SK-N-SH (cell line): ENCODE results near the gene RRM2. TPM values are rescaled to one million over a fixed set of nuclear protein-coding genes. Genes with fewer than 3 reads are reported as not detected.

ENCODE experiments used
- CTCF ChIA-PET: fragments of 300-600, 350-600 bp; formaldehyde crosslinking; extraction: SDS; loops from one replicate; lab custom pipeline; 2021; lab: Yijun Ruan, JAX
- POLR2A ChIA-PET: fragments of 350-600 bp; sonication (Branson Sonifier 250); formaldehyde crosslinking; extraction: SDS; loops from one replicate; lab custom pipeline; 2020; ENCODE audit warnings: antibody characterized with exemption, inconsistent platforms; lab: Yijun Ruan, JAX
- DNase-seq: peaks from one replicate; pipeline ENCODE4 v3.0.0; 2012
- H2AFZ ChIP-seq: fragments of 200-600 bp; sonication (generic); 2 replicates; pipeline ENCODE4 v1.8.1; 2016; ENCODE audit warnings: antibody characterized with exemption, mild to moderate bottlenecking, low read depth
- H3F3A ChIP-seq: fragments of 200-600 bp; sonication (generic); replicated peaks from 2 replicates; pipeline ENCODE3; 2016; ENCODE audit warnings: antibody characterized with exemption, mild to moderate bottlenecking; ENCODE audit not compliant: insufficient read depth
- H3K27ac ChIP-seq, 2 experiments: fragments of 200-500 bp in 1 of 2; fragments of 200-600 bp in 1 of 2; sonication (Bioruptor generic) in 1 of 2; sonication (generic), shearing (Covaris generic) in 1 of 2; 2 replicates each; pipeline versions ENCODE4 v1.5.1 to v1.6.1; 2014 to 2016; ENCODE audit warnings: low read depth in 2 of 2, inconsistent platforms in 1 of 2, low read length in 1 of 2, mild to moderate bottlenecking in 1 of 2, mixed read lengths in 1 of 2
- H3K27me3 ChIP-seq: fragments of 200-600 bp; sonication (generic), shearing (Covaris generic); 2 replicates; pipeline ENCODE4 v1.6.1; 2016; ENCODE audit warnings: mixed run types; ENCODE audit not compliant: insufficient read depth
- H3K36me3 ChIP-seq, 2 experiments: fragments of 200-500 bp in 1 of 2; fragments of 200-600 bp in 1 of 2; sonication (Bioruptor generic) in 1 of 2; sonication (generic) in 1 of 2; replicated peaks in 1 of 2; 2 replicates each; pipeline versions ENCODE3 to v1.5.1; 2014 to 2016; ENCODE audit warnings: low read length in 1 of 2, mild to moderate bottlenecking in 1 of 2; ENCODE audit not compliant: insufficient read depth in 2 of 2, control insufficient read depth in 1 of 2
- H3K4me1 ChIP-seq, 2 experiments: fragments of 200-500 bp in 1 of 2; fragments of 200-600 bp in 1 of 2; sonication (Bioruptor generic) in 1 of 2; sonication (generic), shearing (Covaris generic) in 1 of 2; 2 replicates each; pipeline versions ENCODE4 v1.5.1 to v1.6.1; 2014 to 2016; ENCODE audit warnings: low read depth in 1 of 2, low read length in 1 of 2, mixed run types in 1 of 2; ENCODE audit not compliant: insufficient read depth in 2 of 2, control insufficient read depth in 1 of 2
- H3K4me2 ChIP-seq: fragments of 200-600 bp; sonication (generic), shearing (Covaris generic); 2 replicates; pipeline ENCODE4 v1.6.1; 2017; ENCODE audit warnings: mixed run types
- H3K4me3 ChIP-seq, 2 experiments: fragments of 200-500 bp in 1 of 2; fragments of 200-600 bp in 1 of 2; sonication (Bioruptor generic) in 1 of 2; sonication (generic), shearing (Covaris generic) in 1 of 2; 2 replicates each; pipeline versions ENCODE4 v1.5.1 to v1.8.1; 2014 to 2016; ENCODE audit warnings: low read depth in 2 of 2, inconsistent platforms in 1 of 2, low read length in 1 of 2, mild to moderate bottlenecking in 1 of 2, mixed read lengths in 1 of 2, moderate library complexity in 1 of 2
- H3K79me2 ChIP-seq: fragments of 200-600 bp; sonication (generic); 2 replicates; pipeline ENCODE4 v1.8.1; 2017; ENCODE audit warnings: mild to moderate bottlenecking; ENCODE audit not compliant: insufficient read depth
- H3K9ac ChIP-seq: fragments of 200-600 bp; sonication (generic); 2 replicates; pipeline ENCODE4 v1.6.1; 2017; ENCODE audit warnings: mixed run types
- H3K9me2 ChIP-seq: fragments of 200-600 bp; sonication (generic); 2 replicates; pipeline ENCODE4 v1.6.1; 2017; ENCODE audit warnings: mixed run types
- H3K9me3 ChIP-seq: fragments of 200-600 bp; sonication (generic); 2 replicates; pipeline ENCODE4 v1.6.1; 2017; ENCODE audit warnings: mixed run types, mild to moderate bottlenecking, moderate library complexity
- H4K20me1 ChIP-seq: fragments of 200-600 bp; sonication (generic); 2 replicates; pipeline ENCODE4 v1.6.1; 2017; ENCODE audit warnings: mild to moderate bottlenecking, mixed run types; ENCODE audit not compliant: insufficient read depth
- FOSL2 ChIP-seq: IDR thresholded peaks from 2 replicates; pipeline ENCODE4 v1.4.0; 2012; ENCODE audit warnings: low read depth, mild to moderate bottlenecking, moderate library complexity, borderline replicate concordance
- FOXJ3 ChIP-seq: sonication (generic); formaldehyde crosslinking; IDR thresholded peaks from 2 replicates; pipeline ENCODE4 v1.5.1; 2020; ENCODE audit warnings: mild to moderate bottlenecking, missing genetic modification reagents
- GABPA ChIP-seq: IDR thresholded peaks from 2 replicates; pipeline ENCODE4 v1.4.0; 2012; ENCODE audit warnings: low read depth, mild to moderate bottlenecking
- JUND ChIP-seq: IDR thresholded peaks from 2 replicates; pipeline ENCODE4 v1.4.0; 2012
- MAX ChIP-seq: IDR thresholded peaks from 2 replicates; pipeline ENCODE4 v1.4.0; 2012; ENCODE audit warnings: low read depth
- MEF2A ChIP-seq: IDR thresholded peaks from 2 replicates; pipeline ENCODE4 v1.4.0; 2012; ENCODE audit warnings: low read depth, borderline replicate concordance
- MXI1 ChIP-seq: IDR thresholded peaks from 2 replicates; pipeline ENCODE4 v1.6.1; 2012; ENCODE audit warnings: mild to moderate bottlenecking, low read depth, low read length, improper control_type of control experiment
- NFIC ChIP-seq: IDR thresholded peaks from 2 replicates; pipeline ENCODE4 v1.4.0; 2012; ENCODE audit warnings: borderline replicate concordance
- POLR2AphosphoS5 ChIP-seq: IDR thresholded peaks from 2 replicates; pipeline ENCODE4 v1.6.1; 2012; ENCODE audit warnings: low read depth, low read length
- RXRA ChIP-seq: IDR thresholded peaks from 2 replicates; pipeline ENCODE4 v1.4.0; 2012; ENCODE audit warnings: low read depth, mild to moderate bottlenecking, borderline replicate concordance
- TEAD4 ChIP-seq: IDR thresholded peaks from 2 replicates; pipeline ENCODE4 v1.4.0; 2012; ENCODE audit warnings: mild to moderate bottlenecking, borderline replicate concordance; ENCODE audit not compliant: insufficient read depth
- USF2 ChIP-seq: fragments of 150-350 bp; IDR thresholded peaks from 2 replicates; pipeline ENCODE4 v1.6.1; 2017; ENCODE audit warnings: antibody characterized with exemption, low read length, low read depth, borderline replicate concordance
- YY1 ChIP-seq: IDR thresholded peaks from 2 replicates; pipeline ENCODE4 v1.4.0; 2012; ENCODE audit warnings: low read depth, mild to moderate bottlenecking
- WGBS: methylation state at CpG from one replicate; pipeline ENCODE4 v1.1.6; 2017; ENCODE audit warnings: low lambda C conversion rate; 5-methylcytosine and 5-hydroxymethylcytosine counted together
- polyA plus RNA-seq, 3 experiments: library from polyadenylated mRNA; depleted of rRNA; stranded (reverse); fragments of >200 nt; gene quantifications; 2 replicates each; pipeline ENCODE4 v1.2.3, GENCODE V29; 2012
- TF ChIP-seq, protein P1 (sequence below): fragments of 150-350 bp; IDR thresholded peaks from 2 replicates; pipeline ENCODE4 v1.6.1; 2016; ENCODE audit warnings: mild to moderate bottlenecking, low read depth, low read length
- TF ChIP-seq, protein P2 (sequence below): IDR thresholded peaks from 2 replicates; pipeline ENCODE4; 2012
- TF ChIP-seq, protein P3 (sequence below): IDR thresholded peaks from 2 replicates; pipeline ENCODE4 v1.6.1; 2012; ENCODE audit warnings: mild to moderate bottlenecking, low read depth, low read length, moderate library complexity

Gene RRM2
- polyA plus RNA-seq, 1 of the 3 experiments (the other 2 are of a cell fraction), result 38.9 TPM

DNA sequence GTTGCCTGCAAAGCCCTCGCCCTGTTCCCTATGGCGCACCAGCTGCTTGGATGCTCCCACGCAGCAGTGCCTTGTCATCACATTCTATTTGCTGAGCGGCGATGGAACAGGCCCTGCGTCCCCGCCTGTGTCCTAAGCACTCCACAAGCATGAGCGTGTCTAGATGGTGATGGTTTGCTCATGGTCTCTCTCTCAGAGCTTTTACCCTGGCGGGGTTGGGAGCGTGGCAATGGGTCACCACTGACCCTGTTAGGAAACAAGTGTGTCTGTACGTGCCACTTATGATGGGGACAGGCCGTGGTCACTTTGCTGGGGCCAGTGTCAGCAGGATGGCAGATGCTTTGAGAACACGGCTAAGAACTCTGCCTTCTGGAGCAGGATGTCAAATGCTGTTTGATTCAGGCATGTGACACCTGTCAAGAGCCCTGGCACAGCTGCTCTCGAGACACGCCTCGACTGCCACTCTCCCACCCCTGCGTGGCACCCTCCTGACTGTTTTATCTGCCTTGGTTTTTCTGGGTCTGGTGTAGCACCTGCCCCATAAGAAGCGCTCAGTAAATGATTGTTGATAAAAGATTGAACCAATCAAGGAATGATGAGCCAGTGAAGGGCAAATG is 44.2 kb downstream of the RRM2 start (continued):
- TF ChIP-seq, protein P1, sequence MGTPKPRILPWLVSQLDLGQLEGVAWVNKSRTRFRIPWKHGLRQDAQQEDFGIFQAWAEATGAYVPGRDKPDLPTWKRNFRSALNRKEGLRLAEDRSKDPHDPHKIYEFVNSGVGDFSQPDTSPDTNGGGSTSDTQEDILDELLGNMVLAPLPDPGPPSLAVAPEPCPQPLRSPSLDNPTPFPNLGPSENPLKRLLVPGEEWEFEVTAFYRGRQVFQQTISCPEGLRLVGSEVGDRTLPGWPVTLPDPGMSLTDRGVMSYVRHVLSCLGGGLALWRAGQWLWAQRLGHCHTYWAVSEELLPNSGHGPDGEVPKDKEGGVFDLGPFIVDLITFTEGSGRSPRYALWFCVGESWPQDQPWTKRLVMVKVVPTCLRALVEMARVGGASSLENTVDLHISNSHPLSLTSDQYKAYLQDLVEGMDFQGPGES, result no peak
- TF ChIP-seq FOXJ3 (no peak), FOSL2 (no peak), GABPA (no peak), MAX (no peak), TEAD4 (no peak), MEF2A (no peak), USF2 (no peak), NFIC (no peak)

GRCh38 chr2:10167316-10167715 is 44.8 kb downstream of the RRM2 start:
- Histone ChIP-seq H3K4me1 (peaks cover 19 to 74% of the 10 kb centered on the region in 2 experiments; a peak in 3 of 4 replicates), H3K9me3 (no peaks in the 10 kb centered on the region), H3K4me3 (no peak overlapping the region), H2AFZ (no peak overlapping the region), H3F3A (no peaks in the 10 kb centered on the region), H3K36me3 (no peaks in the 10 kb centered on the region), H3K9me2 (no peaks in the 10 kb centered on the region), H3K27ac (no peak overlapping the region), H3K27me3 (no peaks in the 10 kb centered on the region), H3K9ac (no peak overlapping the region), H4K20me1 (no peaks in the 10 kb centered on the region), H3K4me2 (no peak overlapping the region), H3K79me2 (no peaks in the 10 kb centered on the region)
- ChIA-PET CTCF (interaction anchor here (1.5 to 3.6 kb wide), 4 partner anchors 25 to 268 kb away, joined by 4 to 24 read pairs (median 5); no protein-coding TSS in a partner anchor), POLR2A (no interaction called here)
- DNase-seq, result peak; percentile 33
- TF ChIP-seq MEF2A (no peak), RXRA (no peak), MXI1 (no peak), FOXJ3 (no peak), MAX (no peak), YY1 (no peak), USF2 (no peak), GABPA (no peak), JUND (no peak), POLR2AphosphoS5 (no peak)
- TF ChIP-seq, protein P2, sequence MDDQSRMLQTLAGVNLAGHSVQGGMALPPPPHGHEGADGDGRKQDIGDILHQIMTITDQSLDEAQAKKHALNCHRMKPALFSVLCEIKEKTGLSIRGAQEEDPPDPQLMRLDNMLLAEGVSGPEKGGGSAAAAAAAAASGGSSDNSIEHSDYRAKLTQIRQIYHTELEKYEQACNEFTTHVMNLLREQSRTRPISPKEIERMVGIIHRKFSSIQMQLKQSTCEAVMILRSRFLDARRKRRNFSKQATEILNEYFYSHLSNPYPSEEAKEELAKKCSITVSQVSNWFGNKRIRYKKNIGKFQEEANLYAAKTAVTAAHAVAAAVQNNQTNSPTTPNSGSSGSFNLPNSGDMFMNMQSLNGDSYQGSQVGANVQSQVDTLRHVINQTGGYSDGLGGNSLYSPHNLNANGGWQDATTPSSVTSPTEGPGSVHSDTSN, result no peak
- TF ChIP-seq, protein P3, sequence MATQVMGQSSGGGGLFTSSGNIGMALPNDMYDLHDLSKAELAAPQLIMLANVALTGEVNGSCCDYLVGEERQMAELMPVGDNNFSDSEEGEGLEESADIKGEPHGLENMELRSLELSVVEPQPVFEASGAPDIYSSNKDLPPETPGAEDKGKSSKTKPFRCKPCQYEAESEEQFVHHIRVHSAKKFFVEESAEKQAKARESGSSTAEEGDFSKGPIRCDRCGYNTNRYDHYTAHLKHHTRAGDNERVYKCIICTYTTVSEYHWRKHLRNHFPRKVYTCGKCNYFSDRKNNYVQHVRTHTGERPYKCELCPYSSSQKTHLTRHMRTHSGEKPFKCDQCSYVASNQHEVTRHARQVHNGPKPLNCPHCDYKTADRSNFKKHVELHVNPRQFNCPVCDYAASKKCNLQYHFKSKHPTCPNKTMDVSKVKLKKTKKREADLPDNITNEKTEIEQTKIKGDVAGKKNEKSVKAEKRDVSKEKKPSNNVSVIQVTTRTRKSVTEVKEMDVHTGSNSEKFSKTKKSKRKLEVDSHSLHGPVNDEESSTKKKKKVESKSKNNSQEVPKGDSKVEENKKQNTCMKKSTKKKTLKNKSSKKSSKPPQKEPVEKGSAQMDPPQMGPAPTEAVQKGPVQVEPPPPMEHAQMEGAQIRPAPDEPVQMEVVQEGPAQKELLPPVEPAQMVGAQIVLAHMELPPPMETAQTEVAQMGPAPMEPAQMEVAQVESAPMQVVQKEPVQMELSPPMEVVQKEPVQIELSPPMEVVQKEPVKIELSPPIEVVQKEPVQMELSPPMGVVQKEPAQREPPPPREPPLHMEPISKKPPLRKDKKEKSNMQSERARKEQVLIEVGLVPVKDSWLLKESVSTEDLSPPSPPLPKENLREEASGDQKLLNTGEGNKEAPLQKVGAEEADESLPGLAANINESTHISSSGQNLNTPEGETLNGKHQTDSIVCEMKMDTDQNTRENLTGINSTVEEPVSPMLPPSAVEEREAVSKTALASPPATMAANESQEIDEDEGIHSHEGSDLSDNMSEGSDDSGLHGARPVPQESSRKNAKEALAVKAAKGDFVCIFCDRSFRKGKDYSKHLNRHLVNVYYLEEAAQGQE, result no peak
- 94% methylated on average over 7 of the region's 11 CpGs for WGBS
